ENCODE data around the gene HOMEZ.
A peak's percentile ranks its signal among the peaks of the same experiment; 100 is the strongest.

The HOMEZ gene

GRCh38 chr14:23307687-23308644, 22.0 kb upstream of the HOMEZ start:
- DNase-seq: no peak

- no peak for DNase-seq
These were observed 21.2 kb upstream of the HOMEZ start for GRCh38 chr14:23307146-23307530.

GRCh38 chr14:23306412-23307145, 20.6 kb upstream of the HOMEZ start, which contains the start of gene BCL2L2:
Gene BCL2L2 (plus strand): TSS chr14:23306833. CDS start chr14:23307768, 935 bp downstream.
- DNase-seq: no peak

GRCh38 chr14:23302290-23303225, 16.6 kb upstream of the HOMEZ start, which contains the start of gene PPP1R3E:
Gene PPP1R3E (minus strand): TSS chr14:23302859. CDS start chr14:23302576, 283 bp downstream.
- peak; percentile 88 for DNase-seq

- no peak for DNase-seq
These were observed 16.0 kb upstream of the HOMEZ start for GRCh38 chr14:23301969-23302289.

- peak; percentile 97 for DNase-seq
These were observed 15.5 kb upstream of the HOMEZ start for GRCh38 chr14:23301288-23301968.

- DNase-seq: peak; percentile 22
These were observed 14.8 kb upstream of the HOMEZ start for GRCh38 chr14:23300687-23301223.

GRCh38 chr14:23299986-23300686, 14.2 kb upstream of the HOMEZ start:
- peak; percentile 16 for DNase-seq

- peak; percentile 62 for DNase-seq
These were observed 13.5 kb upstream of the HOMEZ start for GRCh38 chr14:23299211-23299957.

- DNase-seq: no peak
These were observed 11.8 kb upstream of the HOMEZ start for GRCh38 chr14:23297611-23298277.

GRCh38 chr14:23297096-23297495, 11.2 kb upstream of the HOMEZ start:
- DNase-seq: no peak

GRCh38 chr14:23296012-23296777, 10.3 kb upstream of the HOMEZ start:
- no peak for DNase-seq

- peak; percentile 74 for DNase-seq
These were observed 9.0 kb upstream of the HOMEZ start for GRCh38 chr14:23294734-23295561.

GRCh38 chr14:23286902-23287479, 1.1 kb upstream of the HOMEZ start:
- DNase-seq: no peak

- DNase-seq: no peak
These were observed 357 bp downstream of the HOMEZ start for GRCh38 chr14:23285530-23286019.

GRCh38 chr14:23284654-23285529, 1.0 kb downstream of the HOMEZ start:
- DNase-seq: peak; percentile 25
